HG02852 (cell line): ENCODE measurements around the gene RGS6.

Experiments used
- ATAC-seq: cut with Tn5 transposase; IDR thresholded peaks from one replicate; pipeline ENCODE4 v1.9.1; 2021; ENCODE audit warnings: mild to moderate bottlenecking, moderate library complexity; ENCODE audit not compliant: unreplicated experiment

RGS6 gene

DNA sequence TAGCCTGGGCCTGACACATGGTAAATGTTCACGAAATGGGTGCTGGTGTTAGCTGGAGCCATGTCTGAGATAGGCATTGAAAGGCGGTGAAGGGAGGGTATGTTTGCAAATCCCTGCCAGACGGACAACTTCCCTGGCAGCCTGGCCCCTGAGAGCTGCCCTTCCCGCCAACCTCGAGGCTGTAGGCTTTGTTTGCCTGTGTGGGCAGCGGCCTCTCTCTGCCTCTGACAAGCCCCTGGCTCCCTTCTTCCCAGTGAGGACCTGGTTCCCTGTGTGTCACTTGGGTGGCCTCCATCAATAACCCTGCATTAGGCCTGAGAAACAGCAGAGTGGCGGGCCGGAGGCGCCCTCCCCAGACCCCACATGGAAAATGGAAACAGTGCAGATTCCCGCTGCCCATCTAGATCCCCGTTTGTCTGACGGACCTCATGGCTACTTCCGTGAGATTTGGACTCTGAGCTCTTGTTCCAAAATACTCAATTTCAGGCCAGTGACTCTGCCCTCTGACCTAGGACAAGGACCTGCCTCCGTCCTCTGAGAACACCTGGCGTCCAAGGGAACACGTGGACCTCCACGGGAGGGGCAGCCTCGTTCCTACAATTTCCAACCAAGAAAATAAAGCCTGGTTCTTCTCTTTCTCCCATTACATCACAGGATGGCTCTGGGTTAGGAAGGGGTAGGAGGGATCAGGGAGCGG is 636.2 kb downstream of the RGS6 start:
- no peak for ATAC-seq

DNA sequence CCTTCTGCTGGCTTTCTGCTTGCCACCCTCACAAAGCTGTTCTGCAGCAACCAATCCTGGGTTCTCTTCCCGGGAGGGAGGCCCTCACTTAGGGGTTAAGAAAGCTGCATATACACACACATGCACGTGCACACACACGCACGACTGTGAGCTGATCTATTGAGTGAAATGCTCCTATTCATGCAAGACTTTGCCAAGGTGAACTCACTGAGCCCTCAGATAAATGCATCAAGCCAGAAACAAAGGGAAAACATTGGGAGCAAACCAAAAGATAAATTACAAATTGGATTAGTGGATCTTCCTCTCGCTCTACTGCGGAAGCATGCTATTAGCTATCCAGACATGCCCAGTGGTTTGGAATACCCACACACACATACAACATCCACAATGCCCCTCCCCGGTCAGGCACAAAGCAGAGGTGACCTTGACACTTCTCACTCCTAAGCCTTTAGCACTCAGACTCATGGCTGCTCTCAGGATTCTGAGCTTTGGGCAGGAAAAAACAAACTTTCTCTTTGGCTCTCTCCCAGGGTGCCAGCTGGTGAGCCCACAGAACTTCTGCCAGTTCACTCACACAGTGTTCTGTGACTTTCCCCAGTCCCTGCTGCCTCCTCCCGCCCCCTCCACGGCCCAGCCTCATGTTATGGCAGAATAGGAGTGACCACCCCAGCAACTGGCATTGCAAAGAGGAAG is 641.6 kb downstream of the RGS6 start:
- no peak for ATAC-seq

- no peak for ATAC-seq
These were observed 642.5 kb downstream of the RGS6 start for GRCh38 chr14:72574715-72575114.

DNA sequence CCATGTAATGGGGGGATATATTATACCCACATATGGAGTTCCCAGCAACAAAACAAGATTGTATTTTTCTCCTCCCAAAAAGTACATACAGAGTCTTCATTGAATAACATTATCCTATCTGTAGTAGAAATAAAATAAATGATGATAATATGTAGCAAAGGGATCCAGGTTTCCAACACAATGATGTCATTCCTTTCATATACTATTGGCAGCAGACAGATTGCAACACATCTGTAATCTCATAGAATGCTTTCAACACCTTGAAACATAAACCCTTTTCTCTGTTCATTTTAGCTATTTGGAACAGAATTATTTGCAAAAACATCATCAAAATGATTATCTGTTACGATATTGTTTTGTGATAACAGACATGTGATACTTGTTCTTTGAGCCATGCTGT is 644.0 kb downstream of the RGS6 start:
- ATAC-seq = no peak

DNA sequence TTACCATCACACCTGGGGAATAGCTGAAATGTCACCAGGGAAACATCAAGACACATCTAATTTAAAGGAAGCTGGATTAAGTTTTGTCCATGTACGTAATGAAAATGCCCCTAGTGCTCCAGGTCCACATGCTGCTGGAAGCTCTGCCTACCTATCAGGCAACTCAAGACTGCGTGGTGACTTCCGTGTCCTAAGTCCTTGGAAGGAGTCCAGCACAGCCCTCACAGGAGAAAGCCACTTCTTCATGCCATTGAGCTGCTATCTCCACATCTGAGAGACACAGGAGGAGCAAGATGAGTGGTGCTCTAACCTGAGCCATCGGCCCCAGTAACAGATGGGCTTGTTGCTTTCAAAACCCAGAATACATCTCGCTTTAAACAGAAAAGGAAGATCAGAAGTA is 645.3 kb downstream of the RGS6 start:
- ATAC-seq = no peak

DNA sequence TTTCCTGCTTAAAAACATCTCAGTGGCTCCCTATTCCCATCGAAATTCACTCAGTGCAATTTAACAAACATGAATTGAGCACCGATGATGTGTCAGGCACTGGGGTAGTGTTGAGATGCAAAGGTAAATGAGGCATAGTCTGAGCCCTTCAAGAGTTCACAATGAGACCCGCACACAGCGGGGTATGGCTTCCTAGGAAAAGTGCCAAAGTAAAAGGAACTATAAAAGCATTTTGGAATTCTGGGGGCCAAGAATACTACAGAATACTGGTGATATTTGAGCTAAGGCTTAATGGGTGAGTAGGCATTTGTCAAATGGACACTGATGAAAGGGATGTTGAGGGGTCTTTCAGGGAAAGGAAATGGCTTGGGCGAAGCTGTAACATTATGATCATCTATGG is 646.3 kb downstream of the RGS6 start:
- no peak for ATAC-seq

GRCh38 chr14:72582582-72582981 is 650.4 kb downstream of the RGS6 start:
- ATAC-seq = no peak

GRCh38 chr14:72583316-72584272 is 651.4 kb downstream of the RGS6 start:
- no peak for ATAC-seq

DNA sequence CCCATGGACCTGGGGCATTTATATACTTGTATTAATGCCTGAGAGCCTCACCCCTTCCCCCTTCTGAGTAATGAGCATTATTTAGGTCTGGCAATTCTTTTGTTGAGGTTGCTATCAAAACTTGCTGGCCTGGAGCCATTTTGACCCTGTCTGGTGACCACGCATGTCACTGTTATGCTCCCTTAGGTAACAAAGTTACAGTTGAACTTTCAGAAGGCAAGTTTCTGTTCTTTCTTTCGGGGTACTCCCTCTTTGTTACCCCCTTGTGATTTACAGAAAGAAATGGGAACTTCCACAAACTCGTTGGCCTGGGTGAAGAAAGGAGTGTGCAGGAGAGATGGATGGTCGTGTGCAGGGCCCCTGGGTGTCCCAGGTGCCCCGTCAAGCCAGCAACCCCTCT is 656.3 kb downstream of the RGS6 start:
- ATAC-seq = no peak

DNA sequence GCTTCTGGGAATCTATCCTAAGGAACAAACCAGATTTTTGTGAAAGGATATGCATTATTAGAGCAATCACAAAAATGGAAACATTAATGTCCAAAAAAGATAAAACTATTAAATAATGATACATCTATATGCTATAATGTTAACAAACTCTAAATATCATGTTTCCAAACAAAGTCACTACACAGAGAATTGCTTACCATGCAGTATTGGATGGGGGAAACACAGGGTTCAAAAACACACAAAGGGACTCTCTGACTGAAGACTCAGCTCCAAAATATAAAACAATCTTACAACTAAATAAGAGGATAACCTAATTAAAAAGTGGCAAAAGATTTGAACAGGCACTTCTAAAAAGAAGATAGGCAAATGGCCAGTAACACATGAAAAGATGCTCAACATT is 657.4 kb downstream of the RGS6 start:
- no peak for ATAC-seq

DNA sequence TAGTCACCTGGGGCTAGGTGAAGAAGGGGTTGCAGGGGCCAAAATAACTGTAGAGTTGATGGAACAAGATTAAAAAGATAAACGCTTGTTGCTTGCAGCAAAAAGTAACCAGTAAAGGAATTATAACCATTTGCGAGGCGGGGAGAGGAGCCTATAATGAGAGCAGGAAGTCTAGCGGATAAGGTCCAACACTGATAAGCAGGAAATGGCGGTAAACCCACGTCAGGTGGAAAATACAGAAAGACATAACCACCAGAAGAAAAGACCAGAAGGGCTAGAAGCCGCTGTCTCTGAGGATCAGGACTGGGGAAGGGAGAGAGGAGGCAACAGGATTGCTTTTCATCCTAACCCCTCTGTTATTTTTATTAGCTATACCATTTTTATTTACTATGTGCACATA is 658.3 kb downstream of the RGS6 start:
- ATAC-seq = no peak

GRCh38 chr14:72591391-72591790 is 659.2 kb downstream of the RGS6 start:
- no peak for ATAC-seq

DNA sequence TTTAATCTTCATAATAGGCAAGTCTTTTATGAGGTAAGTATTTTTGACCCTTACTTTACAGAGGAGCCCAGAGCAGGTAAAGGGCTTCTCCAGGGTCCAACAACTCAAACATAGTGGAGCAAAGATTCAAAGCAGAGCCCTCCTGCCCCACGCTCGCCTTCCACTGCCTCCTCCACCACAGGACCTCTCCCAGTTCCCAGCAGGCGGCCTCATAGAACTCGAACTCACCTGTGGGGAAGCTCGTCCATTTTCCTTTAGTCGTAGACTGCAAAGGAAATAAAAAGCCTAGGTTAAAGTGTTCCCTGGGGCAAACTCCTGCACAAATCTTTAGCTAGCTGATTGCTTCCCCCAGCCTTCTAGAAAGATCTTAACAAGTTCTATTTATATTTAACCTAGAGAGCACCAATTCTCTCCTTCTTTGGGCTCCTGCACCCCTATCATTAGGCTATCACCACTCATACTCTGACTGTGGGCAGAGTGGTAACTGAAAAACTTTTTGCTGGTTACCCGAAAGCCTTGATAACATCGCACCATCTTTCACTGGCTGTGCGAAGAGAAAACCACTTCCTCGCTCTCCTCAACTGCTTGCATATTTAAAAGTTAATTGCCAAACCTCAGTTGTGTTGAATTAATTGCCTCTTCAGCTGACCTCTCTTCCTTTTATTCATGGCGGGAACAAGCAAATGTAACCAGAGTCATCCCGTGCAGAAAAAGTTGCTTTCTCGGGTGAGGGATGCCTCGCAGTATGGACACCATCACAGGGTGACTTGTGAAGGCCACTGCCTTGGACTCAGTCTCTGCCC is 662.1 kb downstream of the RGS6 start:
- ATAC-seq = no peak

DNA sequence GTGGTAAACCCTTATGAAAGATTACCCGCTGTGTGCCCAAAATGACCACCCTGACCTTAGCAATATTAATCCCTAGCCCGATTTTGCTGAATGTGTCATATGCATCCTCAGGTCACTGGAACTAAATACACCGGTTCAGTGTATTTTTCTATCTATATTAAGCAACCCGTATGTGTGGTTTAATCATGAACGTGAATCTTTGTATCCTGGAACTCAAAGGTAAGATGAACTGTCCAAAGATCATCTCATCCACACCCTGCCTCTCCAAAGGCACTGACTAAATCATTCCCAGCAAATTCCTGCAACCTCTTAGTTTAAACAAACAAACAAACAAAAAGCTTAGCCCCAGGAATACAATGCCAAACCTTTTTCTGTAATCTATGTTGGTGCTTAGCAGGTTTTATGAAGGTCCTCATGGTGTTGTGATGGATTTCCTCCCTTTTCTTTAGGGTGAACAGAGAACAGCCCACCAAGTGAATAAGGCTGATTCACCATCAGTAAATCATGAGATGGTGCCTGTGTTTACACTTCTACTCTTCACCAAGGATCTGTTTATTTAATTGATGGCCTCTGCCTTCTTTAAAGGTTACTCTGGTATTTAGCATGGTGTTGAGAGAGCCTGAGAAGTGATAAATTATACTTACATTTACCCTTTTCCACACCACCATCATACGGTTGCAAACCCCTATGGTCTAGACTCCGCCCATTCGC is 663.1 kb downstream of the RGS6 start:
- no peak for ATAC-seq

GRCh38 chr14:72597252-72598233 is 665.3 kb downstream of the RGS6 start:
- peak; percentile 46 for ATAC-seq

GRCh38 chr14:72598306-72598705 is 666.1 kb downstream of the RGS6 start:
- peak; percentile 66 for ATAC-seq

- ATAC-seq = no peak
These were observed 667.6 kb downstream of the RGS6 start for GRCh38 chr14:72599579-72600470.
